Measurements from ENCODE around the gene UVSSA.

The UVSSA gene

GRCh38 chr4:1328267-1329155 lies 18.5 kb upstream of the UVSSA start:
- no peak overlapping the region for H3K4me3 ChIP-seq (ENCODE audit: low read depth, low read length)
- no peak for DNase-seq (ENCODE audit: low read depth)
- TF ChIP-seq, protein P1, sequence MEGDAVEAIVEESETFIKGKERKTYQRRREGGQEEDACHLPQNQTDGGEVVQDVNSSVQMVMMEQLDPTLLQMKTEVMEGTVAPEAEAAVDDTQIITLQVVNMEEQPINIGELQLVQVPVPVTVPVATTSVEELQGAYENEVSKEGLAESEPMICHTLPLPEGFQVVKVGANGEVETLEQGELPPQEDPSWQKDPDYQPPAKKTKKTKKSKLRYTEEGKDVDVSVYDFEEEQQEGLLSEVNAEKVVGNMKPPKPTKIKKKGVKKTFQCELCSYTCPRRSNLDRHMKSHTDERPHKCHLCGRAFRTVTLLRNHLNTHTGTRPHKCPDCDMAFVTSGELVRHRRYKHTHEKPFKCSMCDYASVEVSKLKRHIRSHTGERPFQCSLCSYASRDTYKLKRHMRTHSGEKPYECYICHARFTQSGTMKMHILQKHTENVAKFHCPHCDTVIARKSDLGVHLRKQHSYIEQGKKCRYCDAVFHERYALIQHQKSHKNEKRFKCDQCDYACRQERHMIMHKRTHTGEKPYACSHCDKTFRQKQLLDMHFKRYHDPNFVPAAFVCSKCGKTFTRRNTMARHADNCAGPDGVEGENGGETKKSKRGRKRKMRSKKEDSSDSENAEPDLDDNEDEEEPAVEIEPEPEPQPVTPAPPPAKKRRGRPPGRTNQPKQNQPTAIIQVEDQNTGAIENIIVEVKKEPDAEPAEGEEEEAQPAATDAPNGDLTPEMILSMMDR (IDR thresholded peaks at IDR 0.05; ENCODE audit: low read depth, low read length, missing control alignments): no peak
- in situ Hi-C loops (cut with HindIII; ENCODE audit: low sequenced_read_pairs): no loop called here

- in situ Hi-C loops (cut with HindIII; ENCODE audit: low sequenced_read_pairs): no loop called here
- TF ChIP-seq, protein P1 (IDR thresholded peaks at IDR 0.05; ENCODE audit: low read depth, low read length, missing control alignments): no peak
- DNase-seq (ENCODE audit: low read depth): no peak
- no peak overlapping the region for H3K4me3 ChIP-seq (ENCODE audit: low read depth, low read length)
Observed at GRCh38 chr4:1329408-1330371, 17.3 kb upstream of the UVSSA start.

GRCh38 chr4:1330761-1331590 lies 16.0 kb upstream of the UVSSA start:
- no peak for DNase-seq (ENCODE audit: low read depth)
- TF ChIP-seq, protein P1 (IDR thresholded peaks at IDR 0.05; ENCODE audit: low read depth, low read length, missing control alignments): no peak
- H3K4me3 ChIP-seq (ENCODE audit: low read depth, low read length): no peak overlapping the region
- in situ Hi-C loops (cut with HindIII; ENCODE audit: low sequenced_read_pairs): no loop called here

DNA sequence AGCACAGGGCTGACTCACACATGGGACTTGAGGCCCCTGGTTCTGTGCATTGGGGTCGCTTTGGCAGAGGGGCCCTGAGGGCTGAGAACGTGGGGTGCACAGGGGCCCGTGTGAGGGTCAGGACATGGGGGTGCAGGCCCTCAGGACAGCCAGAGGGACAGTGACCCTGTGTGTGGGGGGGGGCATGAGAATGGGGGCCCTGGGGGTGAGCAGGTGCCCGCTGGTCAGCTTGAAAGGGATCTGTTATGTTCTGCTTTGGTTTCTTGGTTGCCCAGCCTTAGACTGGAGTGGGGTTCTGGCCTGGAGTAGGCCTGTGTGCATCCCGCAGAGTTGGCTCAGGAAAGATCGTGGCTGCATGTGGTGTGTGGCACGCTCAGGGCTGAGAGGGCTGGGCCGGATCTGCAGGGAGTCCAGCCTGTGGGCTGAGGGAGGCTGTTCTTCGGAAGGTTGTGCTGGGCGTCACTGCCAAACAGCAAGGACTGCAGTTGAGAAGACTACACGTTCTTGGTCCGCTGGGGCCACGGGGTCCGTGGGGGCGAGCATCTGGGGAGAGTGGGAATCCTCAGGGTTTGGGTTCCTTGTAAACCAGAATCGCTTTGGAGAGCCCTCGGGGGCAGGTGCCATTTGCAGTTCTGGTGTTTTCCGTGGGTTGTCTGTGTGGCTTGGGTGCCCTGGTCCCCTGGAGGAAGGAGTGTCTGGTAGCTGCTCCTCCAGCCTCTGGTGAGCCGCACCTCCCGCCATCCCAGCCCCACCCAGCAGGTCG lies 15.2 kb upstream of the UVSSA start:
- no peak for DNase-seq (ENCODE audit: low read depth)
- no peak overlapping the region for H3K4me3 ChIP-seq (ENCODE audit: low read depth, low read length)
- in situ Hi-C loops (cut with HindIII; ENCODE audit: low sequenced_read_pairs): no loop called here
- TF ChIP-seq, protein P1 (IDR thresholded peaks at IDR 0.05; ENCODE audit: low read depth, low read length, missing control alignments): no peak

DNA sequence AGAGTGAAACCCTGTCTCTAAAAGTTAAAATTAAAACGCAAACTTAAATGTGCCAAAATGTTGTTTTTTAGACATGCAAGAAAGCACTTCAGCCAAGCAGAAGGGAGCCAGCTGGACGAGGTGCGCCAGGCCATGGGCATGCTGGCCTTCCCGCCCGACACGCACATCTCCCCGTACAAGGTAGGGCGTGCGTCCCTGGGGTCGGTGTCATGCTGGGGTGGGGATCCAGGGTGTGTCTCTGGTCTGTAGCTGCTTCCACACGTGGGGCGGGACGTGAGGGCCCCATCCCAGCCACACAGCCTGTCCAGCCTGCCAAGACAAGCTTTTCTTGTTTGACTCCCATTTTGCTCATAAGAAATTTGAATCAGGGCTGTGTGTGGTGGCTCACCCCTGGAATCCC lies 14.3 kb upstream of the UVSSA start:
- TF ChIP-seq, protein P1 (IDR thresholded peaks at IDR 0.05; ENCODE audit: low read depth, low read length, missing control alignments): no peak
- no peak overlapping the region for H3K4me3 ChIP-seq (ENCODE audit: low read depth, low read length)
- in situ Hi-C loops (cut with HindIII; ENCODE audit: low sequenced_read_pairs): no loop called here
- no peak for DNase-seq (ENCODE audit: low read depth)
